Cardiac septum (tissue), 1 donor: ENCODE results near the gene ZDBF2. TPM values are rescaled to one million over a fixed set of nuclear protein-coding genes. Genes with fewer than 3 reads are reported as not detected.
"Not testable (repeated sequence)": the region's sequence is repeated elsewhere in the genome, so short reads cannot be mapped to it uniquely, and the experiment has no call there.

ENCODE experiments used
- DNase-seq: peaks from one replicate; pipeline ENCODE4 v3.0.0-alpha.2; 2020; ENCODE audit warnings: low spot score
- intact Hi-C: fragments of 100-400 bp; cut with DNase I; formaldehyde crosslinking; loops from one replicate; pipeline ENCODE4 v1.14.0; 2022
- total RNA-seq: library from RNA; stranded (reverse); fragmentation: NEBNext Ultra II Directional; extraction: Animal tissue kit (Norgen Biotek cat#: 25700); gene quantifications from one replicate; pipeline ENCODE4 v1.2.1, GENCODE V29; 2021
- donor health status: DM: no; HTN: no; CAD: no.

ZDBF2 gene
- total RNA-seq, 1 donor from 2014 or later, result 15.4 TPM

- intact Hi-C loops, result no loop called here
- no peak for DNase-seq
These were observed 31.2 kb downstream of the ZDBF2 start for GRCh38 chr2:206305523-206306245.

DNA sequence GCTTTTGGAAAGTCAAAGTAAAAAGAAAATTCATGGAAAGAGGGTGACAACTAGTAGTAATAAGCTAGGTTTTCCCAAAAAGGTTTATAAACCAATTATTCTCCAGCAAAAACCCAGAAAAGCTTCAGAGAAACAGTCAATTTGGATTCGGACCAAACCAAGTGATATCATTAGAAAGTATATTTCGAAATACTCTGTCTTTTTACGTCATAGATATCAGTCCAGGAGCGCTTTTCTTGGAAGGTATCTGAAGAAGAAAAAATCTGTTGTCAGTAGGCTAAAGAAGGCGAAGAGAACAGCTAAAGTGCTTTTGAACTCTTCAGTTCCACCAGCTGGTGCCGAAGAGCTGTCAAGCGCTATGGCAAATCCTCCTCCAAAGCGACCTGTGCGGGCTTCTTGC is 36.6 kb downstream of the ZDBF2 start:
- intact Hi-C loops, result no loop called here
- DNase-seq, result no peak

DNA sequence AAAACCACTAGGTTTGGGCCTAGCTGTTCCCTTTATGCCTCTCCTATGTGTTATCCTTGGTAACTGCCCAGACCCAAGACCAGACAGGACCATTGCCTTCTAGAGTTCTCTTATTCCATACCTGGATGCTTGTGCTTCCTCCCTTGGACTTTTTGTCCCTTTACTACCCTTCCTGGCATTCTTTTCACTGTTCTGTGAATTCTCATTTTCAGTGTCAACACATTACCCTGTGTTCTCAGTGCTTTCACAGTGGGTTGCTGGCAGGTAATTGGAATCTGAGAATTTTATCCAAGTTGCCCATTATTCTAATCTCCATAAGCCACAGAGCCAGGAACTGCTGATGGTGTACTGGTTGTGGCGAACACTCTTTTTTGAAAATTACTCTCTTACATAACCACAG is 41.7 kb downstream of the ZDBF2 start:
- intact Hi-C loops, result no loop called here

DNA sequence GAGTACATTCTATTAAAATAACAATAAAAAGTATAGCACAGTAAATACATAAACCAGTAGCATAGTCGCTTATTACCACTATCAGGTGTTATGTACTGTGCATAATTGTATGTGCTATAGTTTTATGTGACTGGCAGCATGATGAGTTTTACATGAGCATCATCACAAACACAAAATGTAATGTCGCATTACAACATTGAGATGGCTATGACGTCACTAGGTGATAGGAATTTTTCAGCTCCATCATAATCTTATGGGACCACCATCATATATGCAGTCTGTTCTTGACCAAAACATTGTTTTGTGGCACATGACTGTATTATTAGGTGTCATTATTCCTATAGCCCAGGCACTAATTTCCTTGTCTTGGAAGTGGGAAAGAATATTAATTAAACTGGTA is 48.6 kb downstream of the ZDBF2 start:
- no peak for DNase-seq
- intact Hi-C loops, result no loop called here

More for the DNA sequence above, 41.7 kb downstream of the ZDBF2 start:
- DNase-seq, result no peak

GRCh38 chr2:206323486-206323885 is 49.0 kb downstream of the ZDBF2 start:
- DNase-seq, result no peak
- intact Hi-C loops, result no loop called here

- no peak for DNase-seq
- intact Hi-C loops, result no loop called here
These were observed 50.4 kb downstream of the ZDBF2 start for GRCh38 chr2:206324869-206325268.

- intact Hi-C loops, result no loop called here
- DNase-seq, result no peak
These were observed 54.5 kb downstream of the ZDBF2 start for GRCh38 chr2:206328974-206329373.

DNA sequence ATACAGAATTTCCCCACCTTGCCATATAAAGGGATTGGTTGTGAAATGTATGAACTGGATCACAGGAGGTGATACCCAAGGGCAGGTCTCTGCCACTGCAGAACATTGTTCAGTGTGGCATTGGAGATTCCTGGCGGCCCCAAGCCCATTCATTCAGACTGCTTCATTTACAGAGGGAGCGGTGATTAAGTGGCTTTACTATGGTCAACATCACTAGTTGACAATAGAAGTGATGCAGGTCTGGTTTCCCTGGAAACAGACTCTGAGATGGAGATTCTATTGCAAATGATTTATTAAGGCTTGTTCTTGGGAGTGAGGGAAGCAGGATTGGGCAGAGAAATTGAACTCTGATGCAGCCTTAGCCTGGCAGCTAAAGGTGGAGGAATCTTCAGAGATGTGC is 62.4 kb downstream of the ZDBF2 start:
- DNase-seq, result no peak
- intact Hi-C loops, result no loop called here

DNA sequence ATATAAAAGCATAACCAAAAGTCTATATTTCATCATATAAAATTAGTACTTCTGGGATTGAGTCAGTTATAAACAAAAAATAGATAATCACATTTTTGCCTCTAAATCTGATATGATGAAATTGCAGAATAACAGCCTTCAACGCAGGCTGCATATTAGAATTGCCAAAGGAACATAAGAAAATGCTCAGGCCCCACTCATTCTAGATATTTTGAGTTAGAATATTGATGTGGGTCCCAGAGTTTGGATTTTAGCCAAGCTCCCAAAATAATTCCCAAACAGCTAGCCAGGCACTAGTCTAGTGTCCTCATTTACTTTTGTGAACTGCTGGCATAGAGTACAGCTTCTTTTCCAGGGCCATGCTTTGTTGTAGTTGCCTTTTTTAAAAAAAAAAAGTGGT is 63.5 kb downstream of the ZDBF2 start:
- intact Hi-C loops, result no loop called here
- DNase-seq, result no peak

DNA sequence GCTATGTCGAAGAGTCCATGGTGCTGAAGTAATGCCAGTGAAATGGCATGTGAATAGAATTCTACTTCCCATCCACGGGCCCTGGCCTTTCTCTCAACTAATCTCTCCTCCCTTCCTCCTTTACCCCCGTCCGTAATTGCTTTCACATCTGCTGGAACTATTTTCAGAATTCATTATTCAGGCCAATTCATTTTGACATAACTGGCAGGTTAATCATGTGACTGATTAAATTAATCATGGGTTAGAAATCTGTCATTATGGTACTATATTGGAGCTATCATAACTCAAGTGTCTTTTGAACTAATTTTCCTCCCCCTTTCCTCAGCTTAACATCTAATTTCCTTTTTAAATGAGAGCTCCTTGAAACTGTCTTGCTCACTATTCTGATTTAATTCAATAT is 66.9 kb downstream of the ZDBF2 start:
- intact Hi-C loops, result no loop called here
- DNase-seq, result no peak

GRCh38 chr2:206343144-206343543 is 68.7 kb downstream of the ZDBF2 start:
- DNase-seq, result no peak
- intact Hi-C loops, result no loop called here

DNA sequence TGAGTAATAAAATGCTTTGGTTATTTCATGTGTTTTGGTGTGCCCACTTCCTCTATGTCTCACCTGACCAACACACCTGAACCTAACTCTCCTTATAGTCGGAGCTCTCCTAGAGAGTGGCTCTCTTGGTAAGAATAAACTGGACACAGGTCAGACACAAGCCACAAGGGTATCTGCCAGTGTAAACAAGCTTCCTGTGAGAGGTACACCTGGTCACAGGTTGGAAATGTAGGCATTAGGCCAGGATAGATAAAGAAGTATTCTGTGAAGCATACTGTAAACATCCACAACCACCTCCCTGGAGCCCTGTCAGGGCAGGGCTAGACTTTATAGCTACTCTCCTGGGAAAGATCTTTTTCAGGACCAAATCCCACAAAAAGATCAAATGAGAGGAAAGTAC is 69.4 kb downstream of the ZDBF2 start:
- no peak for DNase-seq
- intact Hi-C loops, result no loop called here

DNA sequence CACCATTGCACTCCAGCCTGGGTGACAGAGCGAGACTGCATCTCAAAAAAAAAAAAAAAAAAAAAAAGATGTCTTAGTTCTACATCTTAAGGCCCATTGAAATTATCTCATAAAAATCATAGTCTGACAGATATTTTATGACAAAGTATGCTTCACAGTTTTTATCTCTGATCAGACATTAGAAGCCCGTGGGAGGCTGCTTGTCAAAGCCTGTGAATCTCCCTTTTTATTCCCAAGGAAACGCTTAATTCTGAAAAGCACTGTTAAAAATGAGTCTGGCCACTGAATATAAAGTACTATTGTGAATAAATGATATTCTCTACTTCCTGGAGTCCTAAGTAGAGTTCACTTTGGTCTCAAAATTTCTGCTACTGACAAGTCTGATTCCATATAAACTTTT is 71.1 kb downstream of the ZDBF2 start:
- intact Hi-C loops, result no loop called here
- DNase-seq, result no peak

GRCh38 chr2:206349375-206349774 is 74.9 kb downstream of the ZDBF2 start:
- intact Hi-C loops, result no loop called here

GRCh38 chr2:206352571-206352970 is 78.1 kb downstream of the ZDBF2 start:
- intact Hi-C loops, result no loop called here
- DNase-seq, result no peak

More at GRCh38 chr2:206349375-206349774, 74.9 kb downstream of the ZDBF2 start:
- no peak for DNase-seq

DNA sequence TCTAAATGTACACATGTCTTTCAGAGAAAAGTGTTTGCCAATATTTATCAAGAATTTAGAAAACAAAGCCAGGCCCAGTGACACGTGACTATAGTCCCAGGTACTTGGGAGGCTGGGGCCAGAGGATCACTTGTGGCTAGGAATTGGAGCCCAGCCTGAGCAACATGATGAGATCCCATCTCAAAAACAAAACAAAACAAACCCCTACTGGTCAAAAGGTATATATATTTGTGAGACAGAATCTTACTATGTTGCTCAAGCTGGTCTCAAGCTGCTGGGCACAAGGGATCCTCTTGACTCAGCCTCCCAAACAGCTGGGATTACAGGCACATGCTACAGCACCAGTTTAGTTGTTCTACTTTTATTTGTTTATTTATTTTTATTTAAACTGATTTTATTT is 79.2 kb downstream of the ZDBF2 start:
- intact Hi-C loops, result no loop called here
- no peak for DNase-seq

DNA sequence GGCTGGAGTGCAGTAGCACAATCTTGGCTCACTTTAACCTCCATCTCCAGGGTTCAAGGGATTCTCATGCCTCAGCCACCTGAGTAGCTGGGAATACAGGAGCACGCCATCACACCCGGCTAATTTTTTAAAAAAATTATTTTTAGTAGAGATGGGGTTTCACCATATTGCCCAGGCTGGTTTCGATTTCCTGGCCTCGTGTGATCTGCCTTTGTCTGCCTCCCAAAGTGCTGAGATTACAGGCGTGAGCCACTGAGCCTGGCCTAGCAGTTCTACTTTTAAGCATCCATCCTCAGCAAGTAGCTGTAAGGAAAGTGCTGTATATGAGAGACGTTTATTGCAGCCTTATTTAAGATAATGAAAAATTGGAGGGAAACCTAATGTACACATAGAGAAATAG is 79.7 kb downstream of the ZDBF2 start:
- intact Hi-C loops, result no loop called here
- no peak for DNase-seq

DNA sequence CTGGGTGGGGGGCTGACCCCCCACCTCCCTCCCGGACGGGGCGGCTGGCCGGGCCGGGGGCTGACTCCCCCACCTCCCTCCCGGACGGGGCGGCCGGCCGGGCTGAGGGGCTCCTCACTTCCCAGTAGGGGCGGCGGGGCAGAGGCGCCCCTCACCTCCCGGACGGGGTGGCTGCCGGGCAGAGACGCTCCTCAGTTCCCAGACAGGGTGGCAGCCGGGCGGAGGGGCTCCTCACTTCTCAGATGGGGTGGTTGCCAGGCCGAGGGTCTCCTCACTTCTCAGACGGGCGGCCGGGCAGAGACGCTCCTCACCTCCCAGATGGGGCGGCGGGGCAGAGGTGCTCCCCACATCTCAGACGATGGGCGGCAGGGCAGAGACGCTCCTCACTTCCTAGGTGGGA is 82.4 kb downstream of the ZDBF2 start:
- DNase-seq, intact Hi-C loops: not testable (repeated sequence)

DNA sequence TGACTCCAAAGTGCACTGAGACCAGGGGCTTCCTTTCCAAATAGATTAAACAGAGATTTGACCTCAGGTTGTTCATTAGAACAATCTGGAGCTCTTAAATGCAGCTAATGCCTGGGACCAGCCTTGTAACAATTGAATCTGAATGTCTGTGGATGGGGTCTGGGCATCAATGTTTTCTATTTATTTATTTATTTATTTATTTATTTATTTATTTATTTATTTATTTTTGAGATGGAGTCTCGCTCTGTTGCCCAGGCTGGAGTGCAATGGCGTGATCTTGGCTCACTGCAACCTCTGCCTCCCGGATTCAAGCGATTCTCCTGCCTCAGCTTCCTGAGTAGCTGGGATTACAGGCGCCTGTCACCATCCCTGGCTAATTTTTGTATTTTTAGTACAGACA is 86.4 kb downstream of the ZDBF2 start:
- intact Hi-C loops, DNase-seq: not testable (repeated sequence)

DNA sequence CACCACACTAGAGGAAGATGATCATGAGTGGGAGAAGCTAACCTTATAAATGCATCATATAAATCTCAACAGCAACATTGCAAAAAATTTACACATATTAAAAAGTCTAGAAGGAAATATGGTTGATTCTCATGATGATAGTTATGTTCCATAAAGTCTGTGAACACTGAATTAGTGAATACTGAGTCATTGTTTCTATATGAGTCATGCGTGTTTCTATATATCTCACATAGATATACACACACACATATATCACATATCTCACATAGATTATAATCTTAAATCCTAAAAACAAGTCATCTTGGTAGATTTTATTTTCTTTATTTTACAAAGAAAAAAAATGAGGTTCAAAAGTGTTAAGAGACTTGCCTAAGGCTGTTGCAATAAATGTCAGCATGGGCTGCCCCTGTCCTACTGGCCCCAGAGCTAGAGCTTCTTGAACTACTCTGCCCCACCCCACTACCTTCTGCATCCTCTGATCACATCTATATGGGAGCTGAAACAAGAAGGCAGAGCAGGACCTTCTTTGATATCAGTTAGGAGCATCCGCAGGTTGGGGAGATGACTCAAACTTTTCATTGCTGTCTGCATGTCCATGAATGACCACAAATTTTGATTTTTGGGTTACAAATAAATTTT is 87.1 kb downstream of the ZDBF2 start:
- no peak for DNase-seq

More for the DNA sequence above, 87.1 kb downstream of the ZDBF2 start:
- intact Hi-C loops, result no loop called here
